ENCODE measurements around the gene ATG13.

Gene ATG13

GRCh38 chr11:46674463-46675287 lies 57.3 kb downstream of the ATG13 start:
- H3K9me3 ChIP-seq, result no peaks in the 10 kb centered on the region
- peak in 1 of 2 donors; percentile 38 for DNase-seq
- peaks cover 0 to 26% (median 19%) of the 10 kb centered on the region in 4 donors for H3K4me1 ChIP-seq
- no peaks in the 10 kb centered on the region for H3K27me3 ChIP-seq
- no peak for TF ChIP-seq CTCF (IDR thresholded peaks at IDR 0.05)
- H3K4me3 ChIP-seq, result no peak overlapping the region
- H3K36me3 ChIP-seq, result peaks cover 56 to 79% (median 73%) of the 10 kb centered on the region in 3 donors
- intact Hi-C loops (cut with DNase I; ENCODE audit: low total_unique reads), result no loop called here
- peak overlapping the region; percentile 73 to 81 for H3K27ac ChIP-seq

GRCh38 chr11:46675288-46675851 lies 58.0 kb downstream of the ATG13 start:
- H3K4me3 ChIP-seq, result no peak overlapping the region

GRCh38 chr11:46675949-46676348 lies 58.6 kb downstream of the ATG13 start:
- Histone ChIP-seq H3K4me3 (no peak overlapping the region), H3K27ac (peak overlapping the region; percentile 73 to 81), H3K9me3 (no peaks in the 10 kb centered on the region), H3K27me3 (no peaks in the 10 kb centered on the region), H3K36me3 (peaks cover 56 to 79% (median 73%) of the 10 kb centered on the region in 3 donors), H3K4me1 (peaks cover 0 to 26% (median 19%) of the 10 kb centered on the region in 4 donors)
- intact Hi-C loops (cut with DNase I; ENCODE audit: low total_unique reads), result no loop called here
- DNase-seq, result no peak
- no peak for TF ChIP-seq CTCF (IDR thresholded peaks at IDR 0.05)

More at GRCh38 chr11:46675288-46675851, 58.0 kb downstream of the ATG13 start:
- peaks cover 56 to 79% (median 73%) of the 10 kb centered on the region in 3 donors for H3K36me3 ChIP-seq
- DNase-seq, result peak; percentile 84 to 86
- H3K4me1 ChIP-seq, result peaks cover 0 to 26% (median 19%) of the 10 kb centered on the region in 4 donors
- peak overlapping the region; percentile 73 to 81 for H3K27ac ChIP-seq
- TF ChIP-seq CTCF (IDR thresholded peaks at IDR 0.05), result peak; percentile 30 to 46
- intact Hi-C loops (cut with DNase I; ENCODE audit: low total_unique reads), result no loop called here
- H3K9me3 ChIP-seq, result no peaks in the 10 kb centered on the region
- H3K27me3 ChIP-seq, result no peaks in the 10 kb centered on the region

GRCh38 chr11:46676436-46677158 lies 59.2 kb downstream of the ATG13 start:
- intact Hi-C loops (cut with DNase I; ENCODE audit: low total_unique reads), result no loop called here
- no peak for TF ChIP-seq CTCF (IDR thresholded peaks at IDR 0.05)
- Histone ChIP-seq H3K9me3 (no peaks in the 10 kb centered on the region), H3K4me3 (no peak overlapping the region), H3K4me1 (peaks cover 0 to 26% (median 19%) of the 10 kb centered on the region in 4 donors), H3K36me3 (peaks cover 56 to 79% (median 73%) of the 10 kb centered on the region in 3 donors), H3K27me3 (no peaks in the 10 kb centered on the region), H3K27ac (peak overlapping the region; percentile 73 to 81)
- no peak for DNase-seq

- Histone ChIP-seq H3K4me1 (peaks cover 0 to 26% (median 19%) of the 10 kb centered on the region in 4 donors), H3K9me3 (no peaks in the 10 kb centered on the region), H3K4me3 (no peak overlapping the region), H3K36me3 (peaks cover 57 to 79% (median 73%) of the 10 kb centered on the region in 3 donors), H3K27me3 (no peaks in the 10 kb centered on the region), H3K27ac (peak overlapping the region; percentile 20 to 81)
- DNase-seq, result no peak
- TF ChIP-seq CTCF (IDR thresholded peaks at IDR 0.05), result no peak
- intact Hi-C loops (cut with DNase I; ENCODE audit: low total_unique reads), result no loop called here
Observed at GRCh38 chr11:46677169-46677568, 59.8 kb downstream of the ATG13 start.
